ENCODE data around the gene MXI1. TPM values are rescaled to one million over a fixed set of nuclear protein-coding genes. Genes with fewer than 3 reads are reported as not detected.

The MXI1 gene
- total and polyA plus RNA-seq, 7 donors = 52.2 to 148 (median 92.0) TPM

GRCh38 chr10:110259317-110259716 lies 51.9 kb downstream of the MXI1 start:
- intact Hi-C loops (cut with DNase I) = no loop called here
- Histone ChIP-seq H3K36me3 (no peaks in the 10 kb centered on the region), H3K27me3 (no peaks in the 10 kb centered on the region), H3K4me1 (peaks cover 0 to 52% (median 26%) of the 10 kb centered on the region in 4 donors), H3K27ac (peak overlapping the region in 2 of 4 donors; percentile 72 to 86), H3K9me3 (no peaks in the 10 kb centered on the region), H3K4me3 (no peak overlapping the region)
- no peak for TF ChIP-seq POLR2A (IDR thresholded peaks at IDR 0.05)
- no peak for TF ChIP-seq CTCF (IDR thresholded peaks at IDR 0.05)
- TF ChIP-seq EP300 (IDR thresholded peaks at IDR 0.05) = no peak
- no peak for TF ChIP-seq POLR2AphosphoS5 (IDR thresholded peaks at IDR 0.05)
- no peak for DNase-seq

- Histone ChIP-seq H3K27ac (peak overlapping the region; percentile 52 to 86 (median 74)), H3K9me3 (no peaks in the 10 kb centered on the region), H3K27me3 (no peaks in the 10 kb centered on the region), H3K36me3 (no peaks in the 10 kb centered on the region), H3K4me3 (no peak overlapping the region), H3K4me1 (peaks cover 0 to 63% (median 33%) of the 10 kb centered on the region in 4 donors)
- DNase-seq = no peak
- 82 to 85% methylated on average over 1 of the region's 1 CpG for WGBS, 2 donors
- intact Hi-C loops (cut with DNase I) = no loop called here
- TF ChIP-seq POLR2AphosphoS5 (IDR thresholded peaks at IDR 0.05) (peak in 2 of 4 donors; percentile 15 to 50), CTCF (IDR thresholded peaks at IDR 0.05) (no peak)
Measured at GRCh38 chr10:110260746-110261477, 53.5 kb downstream of the MXI1 start.

GRCh38 chr10:110263164-110263563 lies 55.8 kb downstream of the MXI1 start:
- DNase-seq = no peak
- intact Hi-C loops (cut with DNase I) = no loop called here
- Histone ChIP-seq H3K36me3 (no peaks in the 10 kb centered on the region), H3K9me3 (no peaks in the 10 kb centered on the region), H3K4me3 (no peak overlapping the region), H3K4me1 (peaks cover 0 to 74% (median 37%) of the 10 kb centered on the region in 4 donors), H3K27me3 (no peaks in the 10 kb centered on the region), H3K27ac (peak overlapping the region; percentile 52 to 86 (median 74))
- WGBS, 2 donors = 93 to 94% methylated on average over 1 of the region's 1 CpG
- peak in 1 of 4 donors; percentile 30 for TF ChIP-seq EP300 (IDR thresholded peaks at IDR 0.05)
- peak in 1 of 4 donors; percentile 24 for TF ChIP-seq POLR2AphosphoS5 (IDR thresholded peaks at IDR 0.05)
- TF ChIP-seq CTCF (IDR thresholded peaks at IDR 0.05) = no peak
- no peak for TF ChIP-seq POLR2A (IDR thresholded peaks at IDR 0.05)

GRCh38 chr10:110265573-110266193 lies 58.3 kb downstream of the MXI1 start:
- H3K27ac ChIP-seq = peak overlapping the region in 3 of 4 donors; percentile 10 to 86 (median 21)
- DNase-seq = no peak
- H3K9me3 ChIP-seq = no peaks in the 10 kb centered on the region
- H3K27me3 ChIP-seq = no peaks in the 10 kb centered on the region
- peaks cover 0 to 81% (median 59%) of the 10 kb centered on the region in 4 donors for H3K4me1 ChIP-seq
- no peaks in the 10 kb centered on the region for H3K36me3 ChIP-seq
- intact Hi-C loops (cut with DNase I) = no loop called here
- TF ChIP-seq POLR2A (IDR thresholded peaks at IDR 0.05) (no peak), CTCF (IDR thresholded peaks at IDR 0.05) (no peak), EP300 (IDR thresholded peaks at IDR 0.05) (no peak), POLR2AphosphoS5 (IDR thresholded peaks at IDR 0.05) (no peak)
- WGBS, 2 donors = 97 to 98% methylated on average over 4 of the region's 4 CpGs
- no peak overlapping the region for H3K4me3 ChIP-seq

All from sigmoid colon (tissue), 7 donors.